Testis (tissue), 3 donors: Measurements from ENCODE around the gene PGRMC2. TPM values are rescaled to one million over a fixed set of nuclear protein-coding genes. Genes with fewer than 3 reads are reported as not detected.

Source experiments
- DNase-seq: peaks from one replicate; pipeline ENCODE4 v3.0.0-alpha.2; 2019
- H3K27ac ChIP-seq, 2 donors: fragments of 200-600 bp; sonication (generic); one replicate each; pipeline ENCODE4 v1.5.1; 2019
- H3K27me3 ChIP-seq: fragments of 200-600 bp; sonication (generic); one replicate; pipeline ENCODE4 v1.5.1; 2019
- H3K36me3 ChIP-seq: fragments of 200-600 bp; sonication (generic); one replicate; pipeline ENCODE4 v1.5.1; 2017; ENCODE audit warnings: low read depth; ENCODE audit errors: missing control alignments
- H3K4me1 ChIP-seq: fragments of 200-600 bp; sonication (generic); one replicate; pipeline ENCODE4 v1.5.1; 2019
- H3K4me3 ChIP-seq, 2 donors: fragments of 200-600 bp; sonication (generic); one replicate each; pipeline ENCODE4 v1.5.1; 2017 to 2019
- H3K9me3 ChIP-seq: fragments of 200-600 bp; sonication (generic); one replicate; pipeline ENCODE4 v1.5.1; 2017
- POLR2A ChIP-seq: fragments of 450-650 bp; IDR thresholded peaks from one replicate; pipeline ENCODE4 v1.6.1; 2017; ENCODE audit warnings: antibody characterized with exemption, mild to moderate bottlenecking, moderate library complexity
- WGBS, 2 donors: methylation state at CpG; one replicate each; pipeline ENCODE4 v1.1.5; 2018; 5-methylcytosine and 5-hydroxymethylcytosine counted together
- intact Hi-C: fragments of 100-400 bp; cut with DNase I; formaldehyde crosslinking; loops from one replicate; pipeline ENCODE4 v1.15.1; 2023; ENCODE audit warnings: low total_unique reads
- polyA plus RNA-seq: library from polyadenylated mRNA; stranded (reverse); fragments of 350-450 nt; fragmentation: Illumina TruSeq; extraction: RNeasy Lipid Tissue Mini Kit (QIAGEN cat#74804); gene quantifications from one replicate; pipeline ENCODE4 v1.2.3, GENCODE V29; 2014; ENCODE audit warnings: low read depth, low replicate concordance; ENCODE audit not compliant: insufficient read depth
- total RNA-seq, 2 donors: library from RNA; depleted of rRNA; stranded (reverse); fragments of >200 nt; gene quantifications; one replicate each; pipeline ENCODE4 v1.2.3, GENCODE V29; 2016
- TF ChIP-seq, protein P1 (sequence below), 3 experiments: fragments of 450-650 bp in 2 of 3; fragments of 200-600 bp in 1 of 3; sonication (generic) in 1 of 3; IDR thresholded peaks; one replicate each; pipeline ENCODE4 v1.5.1; 2016 to 2019; ENCODE audit warnings: antibody characterized with exemption in 3 of 3, mild to moderate bottlenecking in 2 of 3, moderate library complexity in 1 of 3

Gene PGRMC2
- total and polyA plus RNA-seq, 3 donors from 2014 or later, result 32.3 to 85.3 (median 41.2) TPM

DNA sequence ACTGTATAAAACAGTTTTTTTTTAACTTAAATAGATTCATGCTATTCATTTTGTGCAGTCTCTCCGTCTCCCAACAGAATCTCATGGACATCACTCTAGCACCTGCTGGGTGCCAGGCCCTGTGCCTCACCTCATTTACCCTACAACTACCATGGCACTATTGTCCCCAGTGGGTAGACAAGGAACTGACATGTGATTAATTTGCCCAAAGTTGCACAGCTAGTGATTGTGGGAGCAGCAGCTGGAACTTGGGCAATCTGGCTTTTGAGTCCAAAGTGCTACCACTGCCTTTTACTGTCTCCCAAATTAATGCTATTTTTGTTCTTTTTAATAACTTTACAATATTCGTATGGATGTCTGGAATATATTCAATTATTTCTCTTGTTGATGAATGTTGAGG, 11.2 kb upstream of the PGRMC2 start:
- intact Hi-C loops, result no loop called here

DNA sequence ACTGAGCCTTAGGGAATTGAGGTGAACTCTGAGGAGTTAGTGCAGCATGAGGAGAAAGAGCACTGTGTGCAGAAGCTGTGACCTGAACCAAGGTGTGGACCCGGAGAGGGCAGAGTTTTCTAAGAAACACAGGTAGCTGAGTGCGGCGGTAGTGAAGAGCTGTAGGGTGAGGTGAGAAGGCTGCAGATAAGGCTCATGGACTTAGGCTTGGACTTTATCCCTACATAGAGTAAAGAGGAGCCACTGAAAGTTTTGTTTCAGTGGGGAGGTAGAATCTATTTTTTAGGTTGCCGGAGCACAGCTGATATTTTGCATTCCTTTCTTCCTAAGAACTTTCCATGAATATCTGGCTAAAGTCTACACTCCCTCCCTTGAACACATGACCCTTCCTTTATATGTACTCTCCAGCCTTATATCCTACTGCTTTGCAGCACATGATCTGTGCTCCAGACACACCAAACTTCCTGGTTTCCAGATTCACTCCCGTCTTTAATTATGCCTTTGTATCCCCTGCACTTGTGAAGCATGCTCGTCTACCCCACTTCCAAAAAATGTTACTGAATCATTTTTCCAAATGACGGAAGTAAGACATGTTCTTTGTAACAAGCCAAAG, 10.6 kb upstream of the PGRMC2 start:
- H3K9me3 ChIP-seq, result no peaks in the 10 kb centered on the region
- WGBS, 2 donors, result 89 to 91% methylated on average over 7 of the region's 7 CpGs
- H3K27ac ChIP-seq, result no peak overlapping the region
- TF ChIP-seq POLR2A, result no peak
- TF ChIP-seq, protein P1, sequence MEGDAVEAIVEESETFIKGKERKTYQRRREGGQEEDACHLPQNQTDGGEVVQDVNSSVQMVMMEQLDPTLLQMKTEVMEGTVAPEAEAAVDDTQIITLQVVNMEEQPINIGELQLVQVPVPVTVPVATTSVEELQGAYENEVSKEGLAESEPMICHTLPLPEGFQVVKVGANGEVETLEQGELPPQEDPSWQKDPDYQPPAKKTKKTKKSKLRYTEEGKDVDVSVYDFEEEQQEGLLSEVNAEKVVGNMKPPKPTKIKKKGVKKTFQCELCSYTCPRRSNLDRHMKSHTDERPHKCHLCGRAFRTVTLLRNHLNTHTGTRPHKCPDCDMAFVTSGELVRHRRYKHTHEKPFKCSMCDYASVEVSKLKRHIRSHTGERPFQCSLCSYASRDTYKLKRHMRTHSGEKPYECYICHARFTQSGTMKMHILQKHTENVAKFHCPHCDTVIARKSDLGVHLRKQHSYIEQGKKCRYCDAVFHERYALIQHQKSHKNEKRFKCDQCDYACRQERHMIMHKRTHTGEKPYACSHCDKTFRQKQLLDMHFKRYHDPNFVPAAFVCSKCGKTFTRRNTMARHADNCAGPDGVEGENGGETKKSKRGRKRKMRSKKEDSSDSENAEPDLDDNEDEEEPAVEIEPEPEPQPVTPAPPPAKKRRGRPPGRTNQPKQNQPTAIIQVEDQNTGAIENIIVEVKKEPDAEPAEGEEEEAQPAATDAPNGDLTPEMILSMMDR (IDR thresholded peaks at IDR 0.05), result no peak
- H3K27me3 ChIP-seq, result no peaks in the 10 kb centered on the region
- no peaks in the 10 kb centered on the region for H3K4me1 ChIP-seq
- intact Hi-C loops, result no loop called here
- no peak for DNase-seq
- no peaks in the 10 kb centered on the region for H3K36me3 ChIP-seq
- no peak overlapping the region for H3K4me3 ChIP-seq

More for the DNA sequence above, 11.2 kb upstream of the PGRMC2 start:
- no peaks in the 10 kb centered on the region for H3K4me1 ChIP-seq
- TF ChIP-seq POLR2A, result no peak
- TF ChIP-seq, protein P1 (IDR thresholded peaks at IDR 0.05), result no peak
- WGBS, 2 donors, result 89 to 95% methylated on average over 2 of the region's 2 CpGs
- H3K36me3 ChIP-seq, result no peaks in the 10 kb centered on the region
- H3K4me3 ChIP-seq, result no peak overlapping the region
- no peaks in the 10 kb centered on the region for H3K27me3 ChIP-seq
- H3K27ac ChIP-seq, result no peak overlapping the region
- no peaks in the 10 kb centered on the region for H3K9me3 ChIP-seq
- no peak for DNase-seq

DNA sequence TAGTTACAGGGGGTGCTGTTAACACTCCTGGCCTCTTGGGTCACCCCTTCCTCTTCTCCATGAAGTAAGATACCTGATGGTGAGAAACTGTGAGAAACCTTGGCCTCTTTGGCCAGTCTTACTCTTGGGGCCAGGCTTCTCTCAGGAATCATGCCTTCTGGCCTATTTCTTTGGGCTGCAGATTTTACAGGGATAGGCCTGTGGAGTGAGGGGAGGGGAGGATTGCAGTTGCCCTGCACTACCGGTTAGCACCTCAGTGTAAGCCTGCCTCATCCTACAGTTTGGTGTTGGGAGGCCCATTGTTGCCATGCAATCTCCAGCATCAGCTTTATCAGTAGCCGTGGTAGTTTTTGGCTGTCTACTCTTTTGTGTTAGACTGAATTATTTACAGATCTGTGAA, 7.6 kb upstream of the PGRMC2 start:
- H3K4me3 ChIP-seq, result no peak overlapping the region
- H3K9me3 ChIP-seq, result no peaks in the 10 kb centered on the region
- H3K27ac ChIP-seq, result no peak overlapping the region
- TF ChIP-seq, protein P1 (IDR thresholded peaks at IDR 0.05), result no peak
- no peak for TF ChIP-seq POLR2A
- no peak for DNase-seq
- 77 to 94% methylated on average over 2 of the region's 2 CpGs for WGBS, 2 donors
- H3K4me1 ChIP-seq, result no peaks in the 10 kb centered on the region
- intact Hi-C loops, result no loop called here
- no peaks in the 10 kb centered on the region for H3K36me3 ChIP-seq
- no peaks in the 10 kb centered on the region for H3K27me3 ChIP-seq

DNA sequence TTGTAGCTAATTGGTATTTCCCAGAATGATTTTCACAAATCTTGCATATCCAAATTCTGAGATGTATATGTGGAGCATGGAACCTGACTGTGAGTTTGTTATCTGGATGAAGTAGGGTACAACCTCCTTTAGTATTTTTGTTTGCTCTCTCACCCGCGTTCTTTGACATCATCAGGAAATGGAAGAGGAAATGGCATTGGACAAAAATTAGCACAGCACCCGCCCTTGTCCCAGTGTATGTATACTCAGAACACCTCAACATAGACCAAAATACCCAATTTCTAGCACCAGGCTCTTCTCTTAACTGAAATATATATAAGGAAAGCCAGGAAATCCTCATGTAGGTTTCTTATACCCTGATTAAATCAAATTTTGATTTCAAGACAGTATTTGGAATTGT, 6.9 kb upstream of the PGRMC2 start:
- 79 to 87% methylated on average over 3 of the region's 3 CpGs for WGBS, 2 donors
- no peaks in the 10 kb centered on the region for H3K4me1 ChIP-seq
- no peaks in the 10 kb centered on the region for H3K9me3 ChIP-seq
- H3K36me3 ChIP-seq, result no peaks in the 10 kb centered on the region
- H3K4me3 ChIP-seq, result no peak overlapping the region
- no peak for TF ChIP-seq POLR2A
- TF ChIP-seq, protein P1 (IDR thresholded peaks at IDR 0.05), result no peak
- H3K27me3 ChIP-seq, result no peaks in the 10 kb centered on the region
- intact Hi-C loops, result no loop called here
- DNase-seq, result no peak
- no peak overlapping the region for H3K27ac ChIP-seq

DNA sequence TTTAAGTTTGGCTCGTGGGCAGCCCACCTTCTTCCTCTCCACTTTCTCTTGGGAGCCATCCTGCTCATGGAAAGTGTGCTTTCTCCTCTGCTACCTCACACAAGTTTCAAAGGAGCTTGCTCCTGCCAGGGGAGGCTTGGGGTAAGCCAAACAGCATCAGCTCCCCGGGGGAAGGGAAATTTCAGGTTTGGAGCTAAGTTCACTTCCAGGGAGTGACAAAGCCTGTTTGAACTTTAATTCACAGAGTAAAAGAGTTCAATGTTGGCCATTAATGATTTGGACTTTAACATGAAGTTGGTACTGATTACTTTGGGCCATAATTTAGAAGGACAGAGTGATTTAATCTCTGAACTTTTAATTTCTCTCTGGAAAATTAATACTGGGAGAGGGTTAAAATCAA, 4.7 kb upstream of the PGRMC2 start:
- no peak for DNase-seq
- H3K9me3 ChIP-seq, result no peaks in the 10 kb centered on the region
- TF ChIP-seq, protein P1 (IDR thresholded peaks at IDR 0.05), result no peak
- no peak for TF ChIP-seq POLR2A
- 74 to 87% methylated on average over 2 of the region's 2 CpGs for WGBS, 2 donors
- H3K4me3 ChIP-seq, result no peak overlapping the region
- H3K27me3 ChIP-seq, result no peaks in the 10 kb centered on the region
- no peaks in the 10 kb centered on the region for H3K36me3 ChIP-seq
- intact Hi-C loops, result no loop called here
- no peak overlapping the region for H3K27ac ChIP-seq
- no peaks in the 10 kb centered on the region for H3K4me1 ChIP-seq
